Stimulated activated CD4-positive, alpha-beta T cell treated with anti-CD3 and anti-CD28 coated beads, Interleukin-15, amount 100 ng/mL, for 24 hours (primary cell): ENCODE measurements around the gene CHRD.
A peak's percentile ranks its signal among the peaks of the same experiment; 100 is the strongest.
"Not testable (repeated sequence)": the region's sequence is repeated elsewhere in the genome, so short reads cannot be mapped to it uniquely, and the experiment has no call there.

Experiments used
- DNase-seq: peaks from one replicate; pipeline ENCODE4 v3.0.0-alpha.2; 2020

Gene CHRD

DNA sequence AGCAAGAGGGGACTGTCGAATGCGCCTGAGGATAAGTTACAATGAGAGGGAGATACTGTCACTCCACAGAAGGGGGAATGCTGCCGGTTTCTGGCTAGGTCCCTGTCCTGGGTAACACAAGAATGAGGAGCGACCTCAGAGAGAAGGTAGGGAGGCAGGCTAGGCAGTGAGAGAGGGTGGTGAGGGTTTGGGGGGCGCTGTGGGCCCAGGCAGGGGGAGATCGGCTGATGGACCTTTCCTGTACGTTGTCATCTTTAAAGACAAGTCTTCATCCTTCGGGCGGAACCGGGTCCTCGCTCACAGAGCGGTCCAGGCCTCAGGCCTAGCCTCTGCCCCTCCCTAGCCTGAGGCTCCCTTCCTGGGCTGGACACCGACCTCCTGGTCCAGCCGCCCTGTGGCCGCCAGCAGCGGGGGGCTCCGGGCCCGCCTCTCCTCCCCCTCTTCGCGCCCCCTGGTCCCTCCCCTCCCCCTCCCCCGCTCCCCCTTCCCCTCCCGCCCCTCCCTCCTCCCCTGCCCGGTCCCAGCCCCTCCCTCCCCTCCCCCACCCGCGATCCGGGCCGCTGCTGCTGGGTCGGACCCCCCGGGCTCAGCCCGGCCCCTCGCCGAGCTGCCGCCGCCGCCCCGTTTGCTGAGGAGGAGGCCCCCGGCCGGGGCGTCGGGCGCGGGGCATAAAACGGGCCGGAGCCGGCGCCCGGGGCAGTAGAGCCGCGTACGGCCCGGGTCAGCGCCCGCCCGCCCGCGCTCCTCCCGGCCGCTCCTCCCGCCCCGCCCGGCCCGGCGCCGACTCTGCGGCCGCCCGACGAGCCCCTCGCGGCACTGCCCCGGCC lies at the start of gene CHRD:
CHRD (plus strand) TSS at position 697 of the 827 bp plus-strand sequence. CDS start 265 bp downstream, outside the sequence.
- no peak for DNase-seq

DNA sequence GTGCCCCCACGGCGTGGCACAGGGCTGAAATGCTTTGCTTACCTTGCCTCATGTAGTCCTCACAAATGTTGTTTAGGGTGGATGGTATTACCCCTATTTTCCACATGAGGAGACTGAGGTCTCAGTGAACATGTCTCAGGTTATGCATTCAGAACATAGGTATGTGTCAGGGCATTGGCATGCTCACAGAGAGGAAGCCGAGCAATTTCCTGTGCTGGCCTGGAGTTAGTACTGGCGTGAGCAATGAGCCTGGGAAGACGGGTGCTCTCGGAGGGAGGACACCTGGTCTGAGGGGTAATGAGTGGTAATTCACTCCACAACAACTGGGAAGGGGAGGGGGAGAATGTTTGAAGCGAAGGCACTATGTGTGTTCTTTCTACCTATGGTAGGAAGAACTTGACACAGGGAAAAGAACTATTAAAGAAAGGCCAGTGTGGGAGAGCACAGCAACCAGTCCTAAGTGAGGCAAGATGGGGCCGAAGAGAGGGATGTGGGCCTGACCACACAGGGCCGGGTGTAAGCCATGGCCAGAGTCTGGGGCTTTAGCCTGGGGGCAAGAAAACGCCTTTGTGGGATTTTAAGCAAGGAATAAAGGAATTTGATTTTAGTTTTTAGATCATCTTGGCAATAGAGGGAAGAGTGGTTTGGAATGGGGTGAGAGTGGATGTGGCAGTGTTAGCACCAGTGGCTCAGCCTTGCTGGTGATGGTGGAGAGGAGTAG lies 47.3 kb upstream of the CHRD start:
- DNase-seq: no peak

DNA sequence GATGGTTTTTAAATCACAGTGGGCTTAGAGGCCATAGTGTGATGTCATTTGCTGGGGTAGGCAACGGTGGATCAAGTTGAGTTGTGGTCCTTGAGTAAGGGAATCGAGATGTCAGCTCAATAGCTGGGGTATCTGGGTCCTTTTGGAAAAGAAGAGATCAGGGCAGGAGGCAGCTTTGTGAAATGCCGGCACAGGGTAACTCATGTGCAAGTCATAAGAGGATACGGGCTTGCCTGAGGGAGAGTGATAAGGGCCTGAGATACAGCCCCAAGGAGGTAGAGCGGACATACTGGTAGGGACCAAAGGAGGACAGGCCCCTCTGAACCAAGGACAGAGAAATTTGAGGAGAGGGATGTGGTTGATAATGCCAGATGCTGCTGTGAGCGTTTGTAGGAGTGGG lies 46.7 kb upstream of the CHRD start:
- no peak for DNase-seq

DNA sequence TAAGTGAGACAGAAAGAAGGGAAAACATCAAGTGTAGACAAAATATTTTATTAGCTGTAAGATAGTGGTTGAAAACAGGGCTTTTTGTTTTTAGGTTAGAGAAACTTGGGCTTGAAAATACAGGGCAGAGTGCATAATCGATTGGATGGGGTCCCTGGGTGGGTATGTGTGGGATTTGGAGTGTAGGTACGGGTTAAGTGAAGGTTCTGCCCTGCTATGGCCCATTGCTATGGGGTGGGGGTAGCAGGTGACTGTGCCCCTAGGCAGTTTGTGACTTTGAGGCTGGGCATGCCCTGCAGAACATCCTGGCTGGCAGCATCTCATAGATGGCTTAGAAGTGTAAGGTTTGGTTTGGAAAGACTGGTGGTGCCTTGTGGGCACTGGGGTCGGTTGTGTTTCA lies 46.2 kb upstream of the CHRD start:
- no peak for DNase-seq

DNA sequence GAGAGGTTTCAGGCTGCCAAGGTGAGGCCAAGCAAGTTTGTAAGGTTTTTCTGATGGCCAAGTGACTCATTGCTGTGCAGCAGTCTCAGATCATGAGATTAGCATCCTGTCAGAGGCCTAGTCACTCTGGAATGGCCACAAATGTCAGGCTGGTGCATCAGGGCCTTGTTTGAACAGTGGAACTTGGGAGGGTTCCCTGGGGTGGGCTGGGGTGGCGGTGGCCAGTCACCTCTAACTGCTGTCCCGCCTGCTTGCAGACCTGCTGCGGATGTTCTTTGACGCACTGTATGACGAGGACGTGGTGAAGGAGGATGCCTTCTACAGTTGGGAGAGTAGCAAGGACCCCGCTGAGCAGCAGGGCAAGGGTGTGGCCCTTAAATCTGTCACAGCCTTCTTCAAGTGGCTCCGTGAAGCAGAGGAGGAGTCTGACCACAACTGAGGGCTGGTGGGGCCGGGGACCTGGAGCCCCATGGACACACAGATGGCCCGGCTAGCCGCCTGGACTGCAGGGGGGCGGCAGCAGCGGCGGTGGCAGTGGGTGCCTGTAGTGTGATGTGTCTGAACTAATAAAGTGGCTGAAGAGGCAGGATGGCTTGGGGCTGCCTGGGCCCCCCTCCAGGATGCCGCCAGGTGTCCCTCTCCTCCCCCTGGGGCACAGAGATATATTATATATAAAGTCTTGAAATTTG lies 45.2 kb upstream of the CHRD start:
- DNase-seq: peak; percentile 56

DNA sequence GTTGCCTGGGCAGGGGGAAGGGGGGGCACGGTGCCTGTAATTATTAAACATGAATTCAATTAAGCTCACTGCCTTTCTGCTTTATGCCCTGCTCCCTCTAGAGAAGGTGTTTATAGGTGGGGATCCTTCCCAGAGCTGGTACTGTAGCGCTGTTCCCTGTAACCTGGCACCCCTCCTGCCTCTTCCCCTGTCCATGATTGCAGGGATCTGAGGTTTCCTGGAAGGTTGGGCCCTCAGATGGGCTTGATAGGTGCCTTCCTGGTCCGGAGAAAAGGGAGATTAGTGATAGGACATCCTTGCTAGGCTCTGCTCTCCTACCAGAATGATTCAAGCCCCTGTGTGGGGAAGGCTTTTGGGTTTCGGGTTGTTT lies 44.6 kb upstream of the CHRD start:
- DNase-seq: no peak

DNA sequence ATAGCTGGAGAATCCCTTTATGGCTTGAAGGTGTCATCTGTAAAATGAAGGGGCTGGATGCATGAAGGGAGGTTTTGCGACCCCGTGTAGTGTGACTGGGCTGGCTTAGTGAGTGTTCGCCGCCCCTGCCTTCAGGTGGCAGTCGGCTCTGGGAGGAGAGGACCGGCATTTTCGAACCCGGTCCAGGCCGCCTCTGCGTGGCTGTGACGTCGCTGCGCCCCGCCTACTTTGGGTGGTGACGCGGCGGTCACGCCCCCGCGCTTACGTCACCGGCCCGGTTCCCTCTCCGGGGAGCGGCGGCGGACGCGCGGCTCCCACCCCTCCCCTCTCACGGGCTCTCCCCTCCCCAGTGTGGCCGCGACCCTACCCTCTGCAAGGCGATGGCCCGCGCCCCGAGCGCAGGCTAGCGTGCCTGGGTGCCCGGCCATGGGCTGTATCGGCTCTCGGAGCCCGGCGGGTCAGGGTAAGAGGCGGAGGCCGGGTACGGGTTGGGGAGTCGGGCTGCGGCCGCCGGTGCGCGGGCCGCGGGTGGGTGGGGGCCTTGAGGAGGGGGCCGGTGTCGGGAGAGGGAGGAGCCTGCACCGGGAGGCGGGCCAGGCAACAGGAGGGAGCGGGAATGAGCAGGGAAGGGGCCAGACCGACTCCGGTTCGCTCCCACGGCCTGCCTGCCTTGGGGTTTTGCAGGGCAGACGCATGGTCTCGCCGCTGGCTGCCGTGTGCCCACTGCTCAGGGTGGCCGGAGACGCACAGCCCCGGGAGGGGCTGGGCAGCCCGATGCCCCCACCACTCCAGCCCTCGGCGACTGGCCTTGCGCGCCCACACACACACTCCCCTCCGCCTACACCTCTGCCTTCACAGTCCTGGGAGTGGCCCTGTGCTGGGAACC lies 44.0 kb upstream of the CHRD start:
- DNase-seq: peak; percentile 91

DNA sequence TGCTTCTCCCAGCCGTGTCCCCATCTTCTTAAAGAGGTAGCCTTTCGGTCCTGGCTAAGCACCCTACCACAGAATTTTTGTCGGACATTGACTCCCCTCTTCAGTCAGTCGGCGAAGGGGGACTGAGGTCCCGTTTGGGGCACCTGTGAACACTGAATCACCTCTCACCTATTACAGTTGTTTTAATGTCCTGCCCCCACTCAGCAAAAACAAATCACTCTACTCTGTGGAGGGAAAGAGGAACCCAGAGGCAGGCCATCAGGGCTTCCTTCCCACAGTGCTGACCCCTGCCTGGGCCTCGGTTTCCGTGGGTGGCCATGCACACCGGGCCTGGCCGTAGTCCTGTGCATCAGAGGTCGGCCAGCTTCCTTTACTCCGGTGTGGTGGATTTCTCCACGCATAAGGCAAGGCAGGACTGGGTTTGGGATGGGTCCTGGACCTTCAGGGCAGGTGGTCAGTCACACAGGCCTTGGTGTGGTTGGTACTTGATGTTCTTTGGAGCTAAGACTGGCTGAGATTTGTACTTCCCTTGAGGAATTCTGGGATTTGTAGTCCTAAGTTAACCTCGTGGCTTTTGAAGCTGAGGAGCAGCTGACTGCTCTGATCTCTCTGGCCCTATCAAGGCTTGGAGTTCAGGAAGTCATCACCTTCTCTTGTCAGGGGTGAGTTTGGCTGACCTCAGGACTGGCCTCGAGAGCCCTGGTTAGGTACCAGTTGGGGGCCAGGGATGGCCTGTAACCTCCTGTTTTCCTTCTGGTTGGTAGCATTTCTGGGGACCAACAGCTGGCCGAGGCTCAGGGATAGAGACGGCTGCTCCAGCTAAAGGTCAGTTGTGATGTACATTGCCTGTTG lies 43.1 kb upstream of the CHRD start:
- no peak for DNase-seq

DNA sequence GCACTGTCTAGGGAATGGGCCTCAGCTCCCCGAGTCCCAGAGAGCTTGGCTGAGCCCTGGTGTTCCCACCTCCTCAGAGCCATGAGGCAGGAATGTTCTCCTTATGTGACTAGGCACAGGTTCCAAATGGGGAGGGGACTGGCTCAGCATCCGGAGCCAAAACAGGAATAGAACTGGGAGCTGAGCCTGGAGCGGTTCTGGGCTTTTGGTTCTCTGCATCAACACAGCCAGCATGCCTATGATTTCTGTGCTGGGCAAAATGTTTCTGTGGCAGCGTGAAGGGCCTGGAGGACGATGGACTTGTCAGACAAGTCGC lies 42.5 kb upstream of the CHRD start, which contains the start of gene FAM131A:
FAM131A (plus strand) TSS at position 202 of the 316 bp plus-strand sequence; CDS start at position 233, 31 bp downstream.
- no peak for DNase-seq

DNA sequence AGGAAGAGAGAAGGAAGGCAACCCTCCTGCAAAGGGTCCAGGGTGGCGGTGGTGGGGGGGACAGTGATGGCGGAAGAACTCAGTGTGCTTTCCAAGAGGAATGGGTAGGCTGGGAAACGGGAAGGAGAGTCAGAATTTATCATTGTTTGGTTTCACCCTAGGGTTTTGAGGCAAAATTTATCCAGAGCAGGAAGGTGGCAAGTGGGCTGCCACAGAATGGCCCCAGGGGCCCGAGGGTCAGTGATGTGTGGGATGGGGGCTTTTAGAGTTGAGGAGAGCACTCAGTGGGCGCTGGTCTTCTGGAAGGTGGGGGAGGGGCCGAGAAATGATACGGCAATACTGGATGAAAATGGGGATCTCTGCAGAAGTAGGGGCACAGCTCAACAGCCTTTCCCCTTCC lies 41.9 kb upstream of the CHRD start:
- no peak for DNase-seq

DNA sequence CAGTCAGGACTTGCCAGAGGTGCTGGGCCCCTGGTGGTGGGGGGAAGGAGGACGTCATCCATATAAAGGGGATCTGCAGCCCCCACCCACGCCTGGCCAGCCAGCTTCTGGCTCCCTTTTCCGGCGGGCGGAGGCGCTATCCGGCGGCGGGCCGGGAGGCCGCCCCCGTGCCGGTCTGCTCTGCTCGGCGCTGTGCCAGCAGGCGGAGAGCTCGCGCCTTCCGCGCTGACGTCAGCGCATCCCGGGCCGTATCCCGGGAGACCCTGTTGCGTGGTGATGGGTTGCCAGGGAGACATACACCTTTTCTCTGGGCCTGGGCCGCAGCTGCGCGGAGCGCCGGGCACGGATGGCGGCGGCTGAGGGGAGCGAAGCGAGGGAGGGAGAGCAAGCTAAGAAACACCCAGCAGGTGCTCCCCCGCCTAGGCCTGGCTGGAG lies 41.3 kb upstream of the CHRD start:
- DNase-seq: no peak

DNA sequence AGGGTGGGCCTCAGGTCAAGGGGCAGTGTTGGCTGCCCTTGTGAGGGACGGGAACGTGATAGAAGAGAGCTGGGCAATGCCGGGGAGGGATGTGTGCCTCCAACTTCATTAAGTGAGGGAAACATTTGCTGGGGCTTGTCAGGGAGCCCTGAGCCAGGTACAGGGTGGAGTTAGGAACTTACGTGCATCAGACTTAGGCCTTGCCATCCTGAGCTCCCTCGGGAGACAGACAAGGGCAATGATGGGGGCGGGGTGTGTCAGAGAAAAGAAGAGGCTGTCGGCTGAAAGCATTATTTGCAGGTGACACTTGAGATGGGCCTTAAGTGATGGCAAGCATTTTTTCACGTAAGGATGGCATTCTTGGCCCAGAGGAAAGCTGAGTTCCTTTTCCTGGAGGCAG lies 40.9 kb upstream of the CHRD start:
- no peak for DNase-seq

DNA sequence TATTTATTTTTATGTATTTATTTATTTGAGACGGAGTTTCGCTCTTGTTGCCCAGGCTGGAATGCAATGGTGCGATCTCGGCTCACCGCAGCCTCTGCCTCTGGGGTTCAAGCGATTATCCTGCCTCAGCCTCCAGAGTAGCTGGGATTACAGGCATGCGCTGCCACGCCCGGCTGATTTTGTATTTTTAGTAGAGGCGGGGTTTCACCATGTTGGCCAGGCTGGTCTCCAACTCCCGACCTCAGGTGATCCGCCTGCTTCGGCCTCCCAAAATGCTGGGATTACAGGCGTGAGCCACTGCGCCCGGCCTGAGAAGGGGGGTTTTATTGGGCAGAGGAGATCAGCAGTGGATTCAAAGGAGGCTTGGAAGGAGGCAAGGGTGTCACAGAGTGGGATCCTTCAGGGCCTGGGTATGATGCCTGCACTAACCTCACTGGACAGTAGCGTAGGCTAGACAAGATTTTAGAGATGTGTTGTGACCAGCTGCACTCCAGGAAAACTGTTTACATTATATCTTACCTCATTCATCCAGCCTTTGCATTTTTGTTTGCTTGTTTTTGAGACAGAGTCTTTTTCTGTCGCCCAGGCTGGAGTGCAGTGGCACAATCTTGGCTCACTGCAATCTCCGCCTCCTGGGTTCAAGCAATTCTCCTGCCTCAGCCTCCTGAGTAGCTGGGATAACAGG lies 40.3 kb upstream of the CHRD start:
- DNase-seq: not testable (repeated sequence)

DNA sequence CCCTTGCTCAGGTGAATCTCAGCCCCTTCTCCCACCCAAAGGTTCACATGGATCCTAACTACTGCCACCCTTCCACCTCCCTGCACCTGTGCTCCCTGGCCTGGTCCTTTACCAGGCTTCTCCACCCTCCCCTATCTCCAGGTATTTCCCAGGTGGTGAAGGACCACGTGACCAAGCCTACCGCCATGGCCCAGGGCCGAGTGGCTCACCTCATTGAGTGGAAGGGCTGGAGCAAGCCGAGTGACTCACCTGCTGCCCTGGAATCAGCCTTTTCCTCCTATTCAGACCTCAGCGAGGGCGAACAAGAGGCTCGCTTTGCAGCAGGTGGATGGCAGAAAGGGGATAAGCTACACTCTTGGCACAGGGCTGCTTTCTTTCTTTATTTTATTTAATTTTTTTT lies 37.9 kb upstream of the CHRD start:
- no peak for DNase-seq

DNA sequence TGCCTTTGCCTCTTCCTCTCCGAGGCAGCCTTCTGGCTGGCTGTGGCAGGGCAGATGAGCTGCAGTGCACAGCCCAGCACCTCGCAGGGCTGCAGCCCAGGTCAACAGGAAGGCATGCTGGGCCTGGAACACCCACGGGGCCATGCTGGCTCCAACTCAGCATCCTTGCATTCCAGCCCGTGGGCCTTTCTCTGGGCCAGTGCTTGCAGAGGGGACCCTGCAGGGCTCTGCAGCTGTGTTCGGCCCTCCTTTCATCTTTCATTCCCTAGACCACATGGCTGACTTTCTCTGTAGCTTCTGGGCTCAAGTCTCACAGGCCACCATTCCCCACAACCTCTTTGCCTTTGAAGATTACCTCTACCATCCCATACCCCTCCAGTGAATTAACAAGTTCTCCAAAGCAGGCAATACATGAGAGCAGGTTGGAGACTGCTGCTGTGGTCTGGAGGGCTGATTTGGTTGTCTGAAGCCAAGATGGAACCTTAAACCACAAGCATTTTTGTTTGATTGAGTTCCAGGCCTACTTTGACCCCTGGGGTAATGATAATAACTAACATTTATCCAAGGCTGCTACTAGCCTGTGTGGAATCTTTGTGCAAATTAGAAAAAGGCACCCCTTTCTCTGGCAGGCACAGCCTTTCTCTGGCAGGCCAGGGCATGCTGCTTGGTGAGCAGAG lies 36.5 kb upstream of the CHRD start:
- DNase-seq: no peak

DNA sequence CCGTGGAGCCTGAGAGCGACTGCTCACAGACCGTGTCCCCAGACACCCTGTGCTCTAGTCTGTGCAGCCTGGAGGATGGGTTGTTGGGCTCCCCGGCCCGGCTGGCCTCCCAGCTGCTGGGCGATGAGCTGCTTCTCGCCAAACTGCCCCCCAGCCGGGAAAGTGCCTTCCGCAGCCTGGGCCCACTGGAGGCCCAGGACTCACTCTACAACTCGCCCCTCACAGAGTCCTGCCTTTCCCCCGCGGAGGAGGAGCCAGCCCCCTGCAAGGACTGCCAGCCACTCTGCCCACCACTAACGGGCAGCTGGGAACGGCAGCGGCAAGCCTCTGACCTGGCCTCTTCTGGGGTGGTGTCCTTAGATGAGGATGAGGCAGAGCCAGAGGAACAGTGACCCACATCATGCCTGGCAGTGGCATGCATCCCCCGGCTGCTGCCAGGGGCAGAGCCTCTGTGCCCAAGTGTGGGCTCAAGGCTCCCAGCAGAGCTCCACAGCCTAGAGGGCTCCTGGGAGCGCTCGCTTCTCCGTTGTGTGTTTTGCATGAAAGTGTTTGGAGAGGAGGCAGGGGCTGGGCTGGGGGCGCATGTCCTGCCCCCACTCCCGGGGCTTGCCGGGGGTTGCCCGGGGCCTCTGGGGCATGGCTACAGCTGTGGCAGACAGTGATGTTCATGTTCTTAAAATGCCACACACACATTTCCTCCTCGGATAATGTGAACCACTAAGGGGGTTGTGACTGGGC lies 35.1 kb upstream of the CHRD start:
- DNase-seq: no peak

DNA sequence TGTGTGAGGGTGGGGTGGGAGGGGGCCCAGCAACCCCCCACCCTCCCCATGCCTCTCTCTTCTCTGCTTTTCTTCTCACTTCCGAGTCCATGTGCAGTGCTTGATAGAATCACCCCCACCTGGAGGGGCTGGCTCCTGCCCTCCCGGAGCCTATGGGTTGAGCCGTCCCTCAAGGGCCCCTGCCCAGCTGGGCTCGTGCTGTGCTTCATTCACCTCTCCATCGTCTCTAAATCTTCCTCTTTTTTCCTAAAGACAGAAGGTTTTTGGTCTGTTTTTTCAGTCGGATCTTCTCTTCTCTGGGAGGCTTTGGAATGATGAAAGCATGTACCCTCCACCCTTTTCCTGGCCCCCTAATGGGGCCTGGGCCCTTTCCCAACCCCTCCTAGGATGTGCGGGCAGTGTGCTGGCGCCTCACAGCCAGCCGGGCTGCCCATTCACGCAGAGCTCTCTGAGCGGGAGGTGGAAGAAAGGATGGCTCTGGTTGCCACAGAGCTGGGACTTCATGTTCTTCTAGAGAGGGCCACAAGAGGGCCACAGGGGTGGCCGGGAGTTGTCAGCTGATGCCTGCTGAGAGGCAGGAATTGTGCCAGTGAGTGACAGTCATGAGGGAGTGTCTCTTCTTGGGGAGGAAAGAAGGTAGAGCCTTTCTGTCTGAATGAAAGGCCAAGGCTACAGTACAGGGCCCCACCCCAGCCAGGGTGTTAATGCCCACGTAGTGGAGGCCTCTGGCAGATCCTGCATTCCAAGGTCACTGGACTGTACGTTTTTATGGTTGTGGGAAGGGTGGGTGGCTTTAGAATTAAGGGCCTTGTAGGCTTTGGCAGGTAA lies 34.3 kb upstream of the CHRD start:
- DNase-seq: no peak

DNA sequence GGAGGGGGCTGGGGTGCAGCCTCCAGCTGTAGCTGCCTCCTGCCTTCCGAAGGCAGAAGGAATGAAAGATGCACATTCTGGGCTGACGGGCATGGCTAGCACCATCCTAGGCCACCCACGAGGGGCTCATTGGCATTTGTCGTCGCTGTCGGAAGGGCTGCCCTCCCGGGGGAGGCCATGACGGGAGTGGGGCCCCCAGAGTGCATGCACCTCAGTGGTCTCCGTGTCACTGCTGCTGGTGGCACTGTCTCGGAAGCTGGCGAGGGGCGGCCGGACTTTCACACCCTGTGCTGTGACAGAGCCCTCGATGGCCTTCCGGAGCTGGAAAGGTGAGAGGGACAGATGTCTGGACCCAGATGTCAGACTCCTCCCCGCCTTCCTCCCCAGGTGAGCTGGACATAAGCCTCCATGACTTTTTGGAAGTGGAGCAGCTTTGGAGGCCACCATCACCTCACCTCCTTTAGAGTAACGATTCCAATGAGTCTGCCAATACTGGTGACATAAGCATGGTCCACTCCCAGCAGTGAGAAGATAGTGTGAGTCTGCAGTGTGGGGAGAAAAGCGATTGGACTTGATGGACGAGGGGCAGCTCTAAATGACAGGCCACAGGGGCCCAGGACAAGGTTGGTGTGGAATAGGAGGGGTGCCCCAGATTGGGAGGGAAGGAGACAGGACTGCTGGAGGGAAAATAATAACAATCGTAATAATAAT lies 33.2 kb upstream of the CHRD start:
- no peak for DNase-seq
